Trophoblast cell (in vitro differentiated cells and primary cell): Measurements from ENCODE around the gene PIR.
A peak's percentile ranks its signal among the peaks of the same experiment; 100 is the strongest.

Experiments
- DNase-seq, 2 donors: peaks; one replicate each; pipeline ENCODE4 v3.0.0-alpha.2; 2016
- H2AFZ ChIP-seq: 2 replicates; pipeline ENCODE4 v1.6.1; 2013; ENCODE audit warnings: low read length, moderate library complexity, mild to moderate bottlenecking; ENCODE audit not compliant: insufficient read depth, poor library complexity
- H2AK5ac ChIP-seq: 2 replicates; pipeline ENCODE4 v1.6.1; 2013; ENCODE audit warnings: mild to moderate bottlenecking, low read length
- H2BK120ac ChIP-seq: 2 replicates; pipeline ENCODE4 v1.6.1; 2013; ENCODE audit warnings: low read length, mild to moderate bottlenecking, moderate library complexity; ENCODE audit not compliant: insufficient read depth, poor library complexity
- H2BK12ac ChIP-seq: 2 replicates; pipeline ENCODE4 v1.6.1; 2013; ENCODE audit warnings: mild to moderate bottlenecking, low read length, moderate library complexity
- H2BK5ac ChIP-seq: 2 replicates; pipeline ENCODE4 v1.6.1; 2013; ENCODE audit warnings: low read length, low read depth, moderate library complexity, mild to moderate bottlenecking; ENCODE audit not compliant: poor library complexity
- H3K14ac ChIP-seq: 2 replicates; pipeline ENCODE4 v1.6.1; 2013; ENCODE audit warnings: mild to moderate bottlenecking, low read length
- H3K18ac ChIP-seq: 2 replicates; pipeline ENCODE4 v1.6.1; 2013; ENCODE audit warnings: mild to moderate bottlenecking, low read length
- H3K23ac ChIP-seq: 2 replicates; pipeline ENCODE4 v1.6.1; 2013; ENCODE audit warnings: low read length
- H3K27ac ChIP-seq: 2 replicates; pipeline ENCODE4 v1.5.1; 2013; ENCODE audit warnings: low read depth, mild to moderate bottlenecking, inconsistent platforms, low read length, moderate library complexity
- H3K27me3 ChIP-seq: 2 replicates; pipeline ENCODE4 v1.6.1; 2013; ENCODE audit warnings: inconsistent platforms, mild to moderate bottlenecking, low read length, moderate library complexity; ENCODE audit not compliant: insufficient read depth
- H3K36me3 ChIP-seq, 2 experiments: 1 replicate in 1 of 2; 2 replicates in 1 of 2; pipeline ENCODE4 v1.6.1; 2013; ENCODE audit warnings: low read length in 2 of 2, mild to moderate bottlenecking in 2 of 2, moderate library complexity in 1 of 2; ENCODE audit not compliant: insufficient read depth in 2 of 2, control insufficient read depth in 1 of 2
- H3K4ac ChIP-seq: 2 replicates; pipeline ENCODE4 v1.6.1; 2013; ENCODE audit warnings: low read depth, mild to moderate bottlenecking, low read length, moderate library complexity
- H3K4me1 ChIP-seq, 2 experiments: 1 replicate in 1 of 2; 2 replicates in 1 of 2; pipeline ENCODE4 v1.6.1; 2013; ENCODE audit warnings: low read length in 2 of 2, mild to moderate bottlenecking in 2 of 2, moderate library complexity in 1 of 2; ENCODE audit not compliant: insufficient read depth in 2 of 2, control insufficient read depth in 1 of 2
- H3K4me2 ChIP-seq: 2 replicates; pipeline ENCODE4 v1.6.1; 2013; ENCODE audit warnings: inconsistent platforms, mild to moderate bottlenecking, low read length, moderate library complexity
- H3K4me3 ChIP-seq: 2 replicates; pipeline ENCODE4 v1.5.1; 2013; ENCODE audit warnings: mild to moderate bottlenecking, low read depth, low read length, inconsistent platforms
- H3K79me1 ChIP-seq: one replicate; pipeline ENCODE4 v1.6.1; 2013; ENCODE audit warnings: low read length
- H3K79me2 ChIP-seq: 2 replicates; pipeline ENCODE4 v1.6.1; 2013; ENCODE audit warnings: low read length, mild to moderate bottlenecking; ENCODE audit not compliant: control insufficient read depth, insufficient read depth, poor library complexity
- H3K9ac ChIP-seq: 2 replicates; pipeline ENCODE4 v1.6.1; 2013; ENCODE audit warnings: mild to moderate bottlenecking, low read length
- H3K9me3 ChIP-seq: 2 replicates; pipeline ENCODE4 v1.6.1; 2013; ENCODE audit warnings: low read depth, mild to moderate bottlenecking, control low read depth, inconsistent platforms, low read length; ENCODE audit not compliant: insufficient read depth
- H4K12ac ChIP-seq: 2 replicates; pipeline ENCODE4 v1.6.1; 2013; ENCODE audit warnings: low read depth, mild to moderate bottlenecking, low read length, moderate library complexity
- H4K8ac ChIP-seq: 2 replicates; pipeline ENCODE4 v1.6.1; 2013; ENCODE audit warnings: low read depth, mild to moderate bottlenecking, low read length, moderate library complexity
- H4K91ac ChIP-seq: one replicate; pipeline ENCODE4 v1.6.1; 2013; ENCODE audit warnings: low read depth, mild to moderate bottlenecking, low read length, moderate library complexity
- WGBS: extraction: QIAGEN DNeasy Blood & Tissue Kit; methylation state at CpG from one replicate; pipeline ENCODE4 v1.1.7; 2013; ENCODE audit warnings: missing lambda C conversion rate; ENCODE audit not compliant: insufficient read length, insufficient coverage; ENCODE audit errors: extremely low coverage; 5-methylcytosine and 5-hydroxymethylcytosine counted together

Gene PIR

GRCh38 chrX:15350329-15350996, 142.7 kb downstream of the PIR start:
- no CpG with 5 or more reads among the region's 8 CpGs for WGBS

GRCh38 chrX:15349046-15349445, 144.1 kb downstream of the PIR start:
- no peak overlapping the region for H3K9ac ChIP-seq
- H3K23ac ChIP-seq = no peak overlapping the region
- H4K8ac ChIP-seq = no peak overlapping the region
- H3K79me2 ChIP-seq = no peaks in the 10 kb centered on the region
- peak; percentile 17 to 77 for DNase-seq
- no peak overlapping the region for H2BK5ac ChIP-seq
- H4K91ac ChIP-seq = no peak overlapping the region
- H3K9me3 ChIP-seq = no peaks in the 10 kb centered on the region
- H3K27ac ChIP-seq = no peak overlapping the region
- no peaks in the 10 kb centered on the region for H3K4me1 ChIP-seq
- H3K4me3 ChIP-seq = no peak overlapping the region
- no peak overlapping the region for H2AK5ac ChIP-seq
- no peak overlapping the region for H3K14ac ChIP-seq
- no peaks in the 10 kb centered on the region for H3K79me1 ChIP-seq
- H3K4me2 ChIP-seq = no peak overlapping the region
- H3K18ac ChIP-seq = no peak overlapping the region
- no peak overlapping the region for H2BK12ac ChIP-seq
- no peaks in the 10 kb centered on the region for H3K27me3 ChIP-seq
- no peak overlapping the region for H2BK120ac ChIP-seq
- no peak overlapping the region for H2AFZ ChIP-seq
- H3K36me3 ChIP-seq = no peaks in the 10 kb centered on the region
- H4K12ac ChIP-seq = no peak overlapping the region
- no CpG with 5 or more reads among the region's 2 CpGs for WGBS
- no peak overlapping the region for H3K4ac ChIP-seq

More at GRCh38 chrX:15350329-15350996, 142.7 kb downstream of the PIR start:
- H3K18ac ChIP-seq = no peak overlapping the region
- H3K9me3 ChIP-seq = no peaks in the 10 kb centered on the region
- H2BK120ac ChIP-seq = no peak overlapping the region
- H2BK5ac ChIP-seq = no peak overlapping the region
- H2AFZ ChIP-seq = no peak overlapping the region
- no peak overlapping the region for H4K91ac ChIP-seq
- no peak overlapping the region for H3K4ac ChIP-seq
- H3K27ac ChIP-seq = no peak overlapping the region
- no peak overlapping the region for H3K4me2 ChIP-seq
- no peak overlapping the region for H3K14ac ChIP-seq
- no peak overlapping the region for H4K8ac ChIP-seq
- no peaks in the 10 kb centered on the region for H3K79me2 ChIP-seq
- H3K36me3 ChIP-seq = no peaks in the 10 kb centered on the region
- H4K12ac ChIP-seq = no peak overlapping the region
- no peak overlapping the region for H3K23ac ChIP-seq
- H3K9ac ChIP-seq = no peak overlapping the region
- H3K4me3 ChIP-seq = no peak overlapping the region
- H3K4me1 ChIP-seq = no peaks in the 10 kb centered on the region
- no peak overlapping the region for H2AK5ac ChIP-seq
- DNase-seq = no peak
- H3K79me1 ChIP-seq = no peaks in the 10 kb centered on the region
- no peaks in the 10 kb centered on the region for H3K27me3 ChIP-seq
- no peak overlapping the region for H2BK12ac ChIP-seq

GRCh38 chrX:15345976-15346375, 147.2 kb downstream of the PIR start:
- Histone ChIP-seq H3K14ac (no peak overlapping the region), H3K9ac (no peak overlapping the region), H3K23ac (no peak overlapping the region), H3K4me2 (no peak overlapping the region), H3K36me3 (no peaks in the 10 kb centered on the region), H2BK120ac (no peak overlapping the region), H2AK5ac (no peak overlapping the region), H3K4ac (no peak overlapping the region), H3K9me3 (no peaks in the 10 kb centered on the region), H2BK5ac (no peak overlapping the region), H3K79me2 (no peaks in the 10 kb centered on the region), H3K79me1 (no peaks in the 10 kb centered on the region), H2BK12ac (no peak overlapping the region), H2AFZ (no peak overlapping the region), H3K27ac (no peak overlapping the region), H3K27me3 (no peaks in the 10 kb centered on the region), H4K8ac (no peak overlapping the region), H4K91ac (no peak overlapping the region), H3K4me1 (no peaks in the 10 kb centered on the region), H3K4me3 (no peak overlapping the region), H3K18ac (no peak overlapping the region), H4K12ac (no peak overlapping the region)
- DNase-seq = no peak
- WGBS = no CpG with 5 or more reads among the region's 3 CpGs

- Histone ChIP-seq H2BK5ac (no peak overlapping the region), H3K23ac (no peak overlapping the region), H4K91ac (no peak overlapping the region), H3K18ac (no peak overlapping the region), H2BK120ac (no peak overlapping the region), H4K8ac (no peak overlapping the region), H3K36me3 (no peaks in the 10 kb centered on the region), H3K27me3 (no peaks in the 10 kb centered on the region), H3K27ac (no peak overlapping the region), H3K4me3 (no peak overlapping the region), H3K4me1 (no peaks in the 10 kb centered on the region), H2AFZ (no peak overlapping the region), H3K9me3 (no peaks in the 10 kb centered on the region), H3K4me2 (no peak overlapping the region), H3K14ac (no peak overlapping the region), H3K4ac (no peak overlapping the region), H2BK12ac (no peak overlapping the region), H2AK5ac (no peak overlapping the region), H4K12ac (no peak overlapping the region), H3K9ac (no peak overlapping the region), H3K79me2 (no peaks in the 10 kb centered on the region), H3K79me1 (no peaks in the 10 kb centered on the region)
- no peak for DNase-seq
These were observed 149.0 kb downstream of the PIR start for GRCh38 chrX:15344106-15344505.
